Cardiac muscle cell (in vitro differentiated cells and primary cell): Measurements from ENCODE around the gene CPT1C. TPM values are rescaled to one million over a fixed set of nuclear protein-coding genes. Genes with fewer than 3 reads are reported as not detected.

Experiments
- DNase-seq, 2 donors: peaks; one replicate each; pipeline versions ENCODE4 v3.0.0 to v3.0.0-alpha.2; 2010 to 2017; ENCODE audit warnings: low read depth in 1 of 2, low spot score in 1 of 2
- H3K27ac ChIP-seq: fragments of 200-600 bp; sonication (generic); 2 replicates; pipeline ENCODE4 v1.5.1; 2016
- H3K27me3 ChIP-seq: fragments of 200-600 bp; sonication (generic); 2 replicates; pipeline ENCODE4 v1.6.0; 2016; ENCODE audit warnings: control low read depth
- H3K36me3 ChIP-seq: fragments of 200-600 bp; sonication (generic); 2 replicates; pipeline ENCODE4 v1.5.1; 2016; ENCODE audit warnings: control low read depth
- H3K4me1 ChIP-seq: fragments of 200-600 bp; sonication (generic); 2 replicates; pipeline ENCODE4 v1.8.1; 2017; ENCODE audit warnings: low read depth, mild to moderate bottlenecking, mixed run types
- H3K4me3 ChIP-seq: fragments of 200-600 bp; sonication (generic); 2 replicates; pipeline ENCODE4 v1.5.1; 2016; ENCODE audit warnings: mild to moderate bottlenecking
- H3K9me3 ChIP-seq: fragments of 200-600 bp; sonication (generic); 2 replicates; pipeline ENCODE4 v1.5.1; 2017; ENCODE audit warnings: low read depth, mild to moderate bottlenecking, control low read depth
- CTCF ChIP-seq: IDR thresholded peaks from 2 replicates; pipeline ENCODE4 v1.5.1; 2012; ENCODE audit warnings: low read depth, mild to moderate bottlenecking, low read length
- polyA plus RNA-seq: library from polyadenylated mRNA; unstranded; fragments of >200 nt; fragmentation: Nextera tagmentation; extraction: Ambion mirVana; gene quantifications from 2 replicates; pipeline ENCODE4 v1.2.1, GENCODE V29; 2016
- total RNA-seq: library from RNA; depleted of rRNA; stranded (reverse); fragments of >200 nt; gene quantifications from 2 replicates; pipeline ENCODE4 v1.2.3, GENCODE V29; 2016

The CPT1C gene
- total and polyA plus RNA-seq, 2 experiments from 2014 or later, result 31.7 to 33.8 TPM

- Histone ChIP-seq H3K4me3 (no peak overlapping the region), H3K9me3 (no peaks in the 10 kb centered on the region), H3K4me1 (no peaks in the 10 kb centered on the region), H3K36me3 (peaks cover 42% of the 10 kb centered on the region), H3K27me3 (no peaks in the 10 kb centered on the region), H3K27ac (no peak overlapping the region)
- DNase-seq, result no peak
- no peak for TF ChIP-seq CTCF
Observed at GRCh38 chr19:49658139-49658517, 32.8 kb upstream of the CPT1C start.

GRCh38 chr19:49658566-49659442 lies 32.1 kb upstream of the CPT1C start:
- Histone ChIP-seq H3K27ac (no peak overlapping the region), H3K36me3 (peaks cover 40% of the 10 kb centered on the region), H3K4me3 (no peak overlapping the region), H3K9me3 (no peaks in the 10 kb centered on the region), H3K27me3 (no peaks in the 10 kb centered on the region), H3K4me1 (no peaks in the 10 kb centered on the region)
- no peak for DNase-seq
- TF ChIP-seq CTCF, result no peak

GRCh38 chr19:49660338-49660961 lies 30.5 kb upstream of the CPT1C start:
- H3K27me3 ChIP-seq, result no peaks in the 10 kb centered on the region
- no peak for DNase-seq
- H3K36me3 ChIP-seq, result peaks cover 30% of the 10 kb centered on the region
- no peaks in the 10 kb centered on the region for H3K9me3 ChIP-seq
- no peak for TF ChIP-seq CTCF
- H3K4me3 ChIP-seq, result no peak overlapping the region
- H3K27ac ChIP-seq, result no peak overlapping the region
- no peaks in the 10 kb centered on the region for H3K4me1 ChIP-seq

GRCh38 chr19:49662011-49662410 lies 28.9 kb upstream of the CPT1C start:
- peaks cover 19% of the 10 kb centered on the region for H3K36me3 ChIP-seq

GRCh38 chr19:49663224-49663623 lies 27.7 kb upstream of the CPT1C start:
- TF ChIP-seq CTCF, result no peak
- no peaks in the 10 kb centered on the region for H3K9me3 ChIP-seq
- DNase-seq, result no peak
- peaks cover 14% of the 10 kb centered on the region for H3K36me3 ChIP-seq
- peaks cover 6% of the 10 kb centered on the region for H3K4me1 ChIP-seq
- H3K27me3 ChIP-seq, result no peaks in the 10 kb centered on the region
- no peak overlapping the region for H3K4me3 ChIP-seq
- H3K27ac ChIP-seq, result no peak overlapping the region

More at GRCh38 chr19:49662011-49662410, 28.9 kb upstream of the CPT1C start:
- Histone ChIP-seq H3K4me1 (peaks cover 6% of the 10 kb centered on the region), H3K4me3 (no peak overlapping the region), H3K27ac (no peak overlapping the region), H3K27me3 (no peaks in the 10 kb centered on the region), H3K9me3 (no peaks in the 10 kb centered on the region)
- TF ChIP-seq CTCF, result no peak
- DNase-seq, result no peak
